A549 (cell line): ENCODE results near the gene CTTN. TPM values are rescaled to one million over a fixed set of nuclear protein-coding genes. Genes with fewer than 3 reads are reported as not detected.

Experiments
- ATAC-seq, 2 experiments: fragments of 200-7000 bp in 1 of 2; fragments of >200 bp in 1 of 2; cut with Nextera tagmentation in 1 of 2; cut with Tn5 transposase in 1 of 2; 3 replicates each; pipeline versions ENCODE4 v1.8.0 to v1.9.1; 2018 to 2020; ENCODE audit warnings: mild to moderate bottlenecking in 1 of 2, moderate library complexity in 1 of 2
- CTCF ChIA-PET: fragments of 300-600 bp; sonication (Branson Sonifier 250); formaldehyde crosslinking; extraction: SDS; loops from one replicate; lab custom pipeline; 2021; ENCODE audit warnings: antibody characterized with exemption, inconsistent platforms; lab: Yijun Ruan, JAX
- POLR2A ChIA-PET: fragments of 350-600 bp; formaldehyde crosslinking; extraction: SDS; loops from one replicate; lab custom pipeline; 2021; ENCODE audit warnings: antibody characterized with exemption, inconsistent platforms; lab: Yijun Ruan, JAX
- DNase-seq, 2 experiments: peaks; one replicate each; pipeline versions ENCODE4 v3.0.0 to v3.0.0-alpha.2; 2011 to 2016; ENCODE audit warnings: low read depth in 1 of 2, low spot score in 1 of 2
- FAIRE-seq: peaks from 2 replicates; lab custom pipeline; 2011; peaks lifted over from hg19 to GRCh38; lab: Jason Lieb, UNC
- H3K27ac ChIP-seq, 2 experiments: fragments of >200 bp; sonication (Bioruptor Twin); formaldehyde crosslinking; 3 replicates each; pipeline ENCODE4 v1.5.1; 2016 to 2017
- H3K4me1 ChIP-seq: fragments of >200 bp; sonication (Bioruptor Twin); formaldehyde crosslinking; 3 replicates; pipeline ENCODE4 v1.6.1; 2016
- H3K4me2 ChIP-seq: fragments of >200 bp; sonication (Bioruptor Twin); formaldehyde crosslinking; 3 replicates; pipeline ENCODE4 v1.6.1; 2016
- H3K4me3 ChIP-seq: fragments of >200 bp; sonication (Bioruptor Twin); formaldehyde crosslinking; 3 replicates; pipeline ENCODE4 v1.5.1; 2016
- H3K9me3 ChIP-seq: fragments of >200 bp; sonication (Bioruptor Twin); formaldehyde crosslinking; 3 replicates; pipeline ENCODE4 v1.6.1; 2016
- ATOH8 ChIP-seq: fragments of 250-450 bp; sonication (Bioruptor Pico); IDR thresholded peaks from 2 replicates; pipeline ENCODE4 v1.5.0; 2020; ENCODE audit warnings: low read depth, mild to moderate bottlenecking, moderate library complexity
- BCL3 ChIP-seq: fragments of >200 bp; sonication (Bioruptor Twin); formaldehyde crosslinking; IDR thresholded peaks from 3 replicates; pipeline ENCODE4 v1.6.1; 2016
- CBX2 ChIP-seq: fragments of 200-600 bp; sonication (generic); IDR thresholded peaks from 2 replicates; pipeline ENCODE4 v1.6.1; 2016; ENCODE audit warnings: low read depth, mild to moderate bottlenecking, borderline replicate concordance
- CBX8 ChIP-seq: fragments of 200-600 bp; sonication (generic); IDR thresholded peaks from 2 replicates; pipeline ENCODE4 v1.6.1; 2016
- CEBPB ChIP-seq, 2 experiments: fragments of >200 bp in 1 of 2; sonication (Bioruptor Twin) in 1 of 2; formaldehyde crosslinking in 1 of 2; IDR thresholded peaks; 2 replicates each; pipeline ENCODE4 v1.6.1; 2012 to 2016
- CTCF ChIP-seq: fragments of >200 bp; sonication (Bioruptor Twin); formaldehyde crosslinking; IDR thresholded peaks from 3 replicates; pipeline ENCODE4 v1.5.1; 2016
- GATA3 ChIP-seq: IDR thresholded peaks from 2 replicates; pipeline ENCODE4 v1.6.1; 2012; ENCODE audit warnings: borderline replicate concordance
- HOXB5 ChIP-seq: fragments of 250-450 bp; sonication (Bioruptor Pico); IDR thresholded peaks from 2 replicates; pipeline ENCODE4 v1.5.0; 2020; ENCODE audit warnings: mild to moderate bottlenecking, moderate library complexity
- MAFK ChIP-seq: fragments of 450-650 bp; IDR thresholded peaks from 2 replicates; pipeline ENCODE4 v1.6.1; 2014; ENCODE audit not compliant: partially characterized antibody
- NFE2L2 ChIP-seq: fragments of 150-350 bp; conservative IDR thresholded peaks from 2 replicates; pipeline ENCODE4 v1.6.1; 2014; ENCODE audit warnings: low read length
- NPAS2 ChIP-seq: fragments of 250-450 bp; sonication (Bioruptor Pico); IDR thresholded peaks from 2 replicates; pipeline ENCODE4 v1.8.0; 2022; ENCODE audit warnings: mild to moderate bottlenecking, moderate library complexity, borderline replicate concordance
- POLR2A ChIP-seq: IDR thresholded peaks from 2 replicates; pipeline ENCODE4 v1.6.1; 2012; ENCODE audit warnings: mild to moderate bottlenecking, low read length
- POLR2AphosphoS2 ChIP-seq: conservative IDR thresholded peaks from 2 replicates; pipeline ENCODE4 v1.6.1; 2012; ENCODE audit warnings: low read length, improper control_type of control experiment, inconsistent platforms
- RAD21 ChIP-seq, 2 experiments: fragments of >200 bp in 1 of 2; sonication (Bioruptor Twin) in 1 of 2; formaldehyde crosslinking in 1 of 2; IDR thresholded peaks in 1 of 2; conservative IDR thresholded peaks in 1 of 2; 2 replicates in 1 of 2; 3 replicates in 1 of 2; pipeline ENCODE4 v1.6.1; 2012 to 2018; ENCODE audit warnings: inconsistent platforms in 1 of 2
- RCOR1 ChIP-seq: fragments of 150-350 bp; IDR thresholded peaks from 2 replicates; pipeline ENCODE4 v1.6.1; 2014; ENCODE audit warnings: antibody characterized with exemption, low read length, low read depth
- REST ChIP-seq: fragments of 200-600 bp; sonication (generic); IDR thresholded peaks from 2 replicates; pipeline ENCODE4 v1.6.1; 2016; ENCODE audit warnings: antibody characterized with exemption, mild to moderate bottlenecking, moderate library complexity
- SREBF2 ChIP-seq: fragments of 450-650 bp; IDR thresholded peaks from 2 replicates; pipeline ENCODE4 v1.6.1; 2014; ENCODE audit warnings: mild to moderate bottlenecking, moderate library complexity
- WGBS: methylation state at CpG from one replicate; pipeline ENCODE4 v1.1.6; 2017; ENCODE audit errors: missing lambda C conversion rate; 5-methylcytosine and 5-hydroxymethylcytosine counted together
- polyA plus RNA-seq, 4 experiments: library from polyadenylated mRNA; depleted of rRNA in 3 of 4; stranded (reverse); fragments of >200 nt; fragmentation: RNase III in 1 of 4; extraction: RNeasy Plus Mini Kit Qiagen cat#74134 plus additional on column Dnase treatment in 1 of 4; gene quantifications; 2 replicates in 3 of 4; 3 replicates in 1 of 4; pipeline ENCODE4 v1.2.3, GENCODE V29; 2011 to 2017
- TF ChIP-seq, protein P1 (sequence below): IDR thresholded peaks from 2 replicates; pipeline ENCODE4 v1.6.1; 2012
- TF ChIP-seq, protein P2 (sequence below): fragments of 150-350 bp; IDR thresholded peaks from 2 replicates; pipeline ENCODE4 v1.6.1; 2014; ENCODE audit warnings: low read depth, mild to moderate bottlenecking, low read length

The CTTN gene
- polyA plus RNA-seq, 2 of the 4 experiments (the other 2 are of a cell fraction), result 140 to 214 TPM

DNA sequence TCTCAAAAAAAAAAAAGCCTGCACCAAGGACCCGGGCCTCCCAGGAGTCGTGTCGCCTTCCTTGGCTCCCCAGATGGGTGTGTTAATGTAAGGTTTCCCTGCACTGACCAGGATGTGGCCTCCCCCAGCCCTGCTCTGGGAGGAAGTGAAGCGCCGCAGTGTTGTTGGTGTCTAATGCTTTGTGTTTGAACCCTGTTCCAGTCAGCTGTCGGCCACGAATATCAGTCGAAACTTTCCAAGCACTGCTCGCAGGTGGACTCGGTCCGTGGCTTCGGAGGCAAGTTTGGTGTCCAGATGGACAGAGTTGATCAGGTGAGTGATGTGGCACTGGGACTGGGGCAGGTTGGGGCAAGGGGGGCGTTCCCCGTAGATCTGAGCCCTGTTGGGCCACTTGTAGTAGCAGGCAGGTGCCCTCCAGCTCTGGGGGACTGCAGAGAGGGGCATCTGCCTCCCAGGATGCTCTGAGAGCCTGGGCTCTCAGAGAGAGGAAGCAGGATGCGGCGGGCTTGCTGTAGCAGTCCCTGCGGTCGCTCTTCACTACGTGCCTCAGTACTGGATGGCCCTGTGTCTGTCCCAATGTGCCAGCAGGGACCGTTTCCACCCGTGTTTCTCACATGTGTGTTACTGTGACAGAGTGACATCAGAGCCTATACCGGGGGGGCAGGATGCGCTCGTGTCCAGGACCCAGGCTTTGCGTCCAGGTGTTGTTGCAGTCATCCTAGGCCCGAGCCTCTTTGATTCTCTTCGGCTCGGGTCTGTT, 16.2 kb downstream of the CTTN start (continued):
- TF ChIP-seq POLR2A (no peak), SREBF2 (no peak)
- TF ChIP-seq, all 56 proteins: peak for 0

DNA sequence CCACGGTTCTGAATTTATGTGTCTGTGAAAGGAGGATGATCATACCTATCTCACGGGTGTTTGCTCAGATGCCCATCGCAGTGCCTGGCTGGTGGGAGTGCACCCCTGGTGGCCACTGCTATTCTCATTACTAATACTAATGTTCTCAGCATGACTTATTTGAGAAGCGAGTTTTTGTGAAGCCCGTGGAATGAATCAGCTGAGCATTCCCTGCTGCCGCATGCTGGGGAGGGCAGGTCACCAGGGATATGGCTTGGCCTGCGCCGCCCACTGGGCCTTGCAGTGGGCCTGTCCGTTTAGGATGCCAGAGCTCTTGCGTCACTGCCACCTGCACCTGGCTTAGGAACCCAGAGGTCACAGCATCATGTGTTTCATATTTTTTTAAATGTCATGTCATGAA, 16.9 kb downstream of the CTTN start:
- Histone ChIP-seq H3K27ac (no peak overlapping the region), H3K9me3 (no peaks in the 10 kb centered on the region), H3K4me1 (no peaks in the 10 kb centered on the region), H3K4me2 (no peak overlapping the region), H3K4me3 (no peak overlapping the region)
- TF ChIP-seq, protein P1, sequence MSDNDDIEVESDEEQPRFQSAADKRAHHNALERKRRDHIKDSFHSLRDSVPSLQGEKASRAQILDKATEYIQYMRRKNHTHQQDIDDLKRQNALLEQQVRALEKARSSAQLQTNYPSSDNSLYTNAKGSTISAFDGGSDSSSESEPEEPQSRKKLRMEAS, result no peak
- no peak for TF ChIP-seq CBX8
- TF ChIP-seq NFE2L2, result no peak
- TF ChIP-seq ATOH8 (CRISPR knock-in tag), result no peak
- 0 out of 3 replicates have a peak, but pooled peaks have one; percentile 10 for TF ChIP-seq CTCF
- TF ChIP-seq, protein P2, sequence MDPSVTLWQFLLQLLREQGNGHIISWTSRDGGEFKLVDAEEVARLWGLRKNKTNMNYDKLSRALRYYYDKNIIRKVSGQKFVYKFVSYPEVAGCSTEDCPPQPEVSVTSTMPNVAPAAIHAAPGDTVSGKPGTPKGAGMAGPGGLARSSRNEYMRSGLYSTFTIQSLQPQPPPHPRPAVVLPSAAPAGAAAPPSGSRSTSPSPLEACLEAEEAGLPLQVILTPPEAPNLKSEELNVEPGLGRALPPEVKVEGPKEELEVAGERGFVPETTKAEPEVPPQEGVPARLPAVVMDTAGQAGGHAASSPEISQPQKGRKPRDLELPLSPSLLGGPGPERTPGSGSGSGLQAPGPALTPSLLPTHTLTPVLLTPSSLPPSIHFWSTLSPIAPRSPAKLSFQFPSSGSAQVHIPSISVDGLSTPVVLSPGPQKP, result no peak
- no peak for TF ChIP-seq HOXB5
- no peak for TF ChIP-seq NPAS2 (CRISPR knock-in tag)
- no peak for TF ChIP-seq POLR2AphosphoS2
- TF ChIP-seq POLR2A, result no peak
- 0 out of 5 replicates have a peak, but pooled peaks of 1 of the 2 experiments have one; percentile 11 for TF ChIP-seq RAD21 (conservative IDR thresholded peaks at IDR 0.05 in 1 of 2, IDR thresholded peaks at IDR 0.05 in 1 of 2)
- TF ChIP-seq RCOR1, result no peak
- no peak for TF ChIP-seq REST
- no peak for TF ChIP-seq MAFK
- TF ChIP-seq CBX2, result no peak
- peak in 1 of 2 experiments; percentile 19; a peak in 1 of 4 replicates for TF ChIP-seq CEBPB (IDR thresholded peaks at IDR 0.05)
- TF ChIP-seq GATA3, result no peak
- TF ChIP-seq BCL3, result no peak
- ChIA-PET POLR2A (no interaction called here), CTCF (interaction anchor here (1.0 to 1.9 kb wide), 6 partner anchors 9 to 36 kb away, joined by 3 to 8 read pairs (median 4); partner anchors contain the start of gene CTTN)
- FAIRE-seq (no peak), DNase-seq (peak; percentile 18 to 20), ATAC-seq (peak; percentile 77)
- 66% methylated on average over 10 of the region's 10 CpGs for whole genome bisulfite sequencing
